GM19193 (cell line): ENCODE measurements around the gene ARFGAP3.

Experiments
- POLR2A ChIP-seq: IDR thresholded peaks from 4 replicates; pipeline ENCODE4 v1.6.1; 2011; ENCODE audit not compliant: insufficient read depth, insufficient read length; ENCODE audit errors: extremely low read depth

Gene ARFGAP3

DNA sequence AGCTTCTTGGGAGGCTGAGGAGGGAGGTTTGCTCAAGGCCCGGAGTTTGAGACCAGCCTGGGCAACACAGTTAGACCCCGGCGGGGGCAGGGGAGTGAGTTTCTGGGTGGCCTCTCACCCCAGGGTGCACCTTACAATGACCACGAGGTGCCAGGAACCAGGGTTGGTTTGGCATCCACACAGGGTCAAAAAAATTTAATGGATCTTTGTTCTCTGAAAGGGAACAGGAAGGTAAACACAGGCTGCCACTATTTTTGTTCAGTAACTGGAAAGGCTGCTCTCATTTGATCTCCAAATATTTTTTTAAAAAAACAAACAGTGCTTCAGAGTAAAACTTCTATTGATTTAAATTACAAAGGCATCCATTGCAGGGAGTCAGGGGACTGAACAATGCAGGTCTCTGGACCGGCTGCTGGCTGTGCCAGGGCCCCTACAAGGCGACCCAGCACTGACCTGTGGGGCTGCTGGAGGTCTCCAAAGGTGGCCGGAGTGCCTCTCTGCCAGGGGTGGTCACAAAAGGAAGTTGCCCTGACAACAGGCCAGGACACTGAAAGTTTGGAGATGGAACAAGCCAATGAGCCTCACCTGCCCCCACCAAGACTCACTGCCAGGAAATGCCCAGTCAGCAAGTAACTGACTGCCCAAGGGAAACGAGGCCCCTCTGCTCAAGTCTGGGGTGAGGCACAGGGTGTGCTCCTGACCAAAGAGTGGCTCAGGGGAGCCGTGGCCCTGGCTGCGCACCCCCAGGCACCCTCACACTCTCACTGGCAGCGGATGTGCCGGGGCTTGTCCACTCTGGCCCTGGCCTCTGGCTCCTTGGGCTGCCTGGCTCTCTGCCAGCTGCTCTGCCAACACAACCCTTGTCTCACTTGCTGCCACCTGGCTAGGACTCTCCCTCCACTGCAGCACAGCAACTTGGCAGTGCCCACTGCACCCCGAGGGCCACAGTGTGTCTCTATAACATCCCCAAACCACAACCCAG lies 51.8 kb downstream of the ARFGAP3 start:
- no peak for TF ChIP-seq POLR2A

DNA sequence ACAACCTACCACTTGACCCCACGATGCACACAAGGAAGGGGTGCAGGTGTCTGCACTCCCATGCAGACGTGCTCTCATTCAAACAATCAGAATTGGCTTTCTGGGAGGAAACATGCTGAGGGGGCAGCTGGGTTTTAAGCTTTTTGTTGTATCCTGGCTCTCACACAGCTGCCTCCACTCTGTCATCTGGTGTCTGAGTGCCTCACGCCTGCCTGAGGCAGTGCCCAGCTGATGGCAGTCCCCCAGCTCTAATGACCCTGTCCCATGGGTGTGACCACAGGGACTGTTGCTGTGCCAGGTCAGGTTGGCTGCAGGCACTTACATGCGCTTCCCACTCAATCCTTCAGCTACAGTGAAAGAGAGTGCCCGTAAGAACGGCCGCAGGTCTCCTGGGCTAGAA lies 53.7 kb downstream of the ARFGAP3 start:
- TF ChIP-seq POLR2A = no peak

DNA sequence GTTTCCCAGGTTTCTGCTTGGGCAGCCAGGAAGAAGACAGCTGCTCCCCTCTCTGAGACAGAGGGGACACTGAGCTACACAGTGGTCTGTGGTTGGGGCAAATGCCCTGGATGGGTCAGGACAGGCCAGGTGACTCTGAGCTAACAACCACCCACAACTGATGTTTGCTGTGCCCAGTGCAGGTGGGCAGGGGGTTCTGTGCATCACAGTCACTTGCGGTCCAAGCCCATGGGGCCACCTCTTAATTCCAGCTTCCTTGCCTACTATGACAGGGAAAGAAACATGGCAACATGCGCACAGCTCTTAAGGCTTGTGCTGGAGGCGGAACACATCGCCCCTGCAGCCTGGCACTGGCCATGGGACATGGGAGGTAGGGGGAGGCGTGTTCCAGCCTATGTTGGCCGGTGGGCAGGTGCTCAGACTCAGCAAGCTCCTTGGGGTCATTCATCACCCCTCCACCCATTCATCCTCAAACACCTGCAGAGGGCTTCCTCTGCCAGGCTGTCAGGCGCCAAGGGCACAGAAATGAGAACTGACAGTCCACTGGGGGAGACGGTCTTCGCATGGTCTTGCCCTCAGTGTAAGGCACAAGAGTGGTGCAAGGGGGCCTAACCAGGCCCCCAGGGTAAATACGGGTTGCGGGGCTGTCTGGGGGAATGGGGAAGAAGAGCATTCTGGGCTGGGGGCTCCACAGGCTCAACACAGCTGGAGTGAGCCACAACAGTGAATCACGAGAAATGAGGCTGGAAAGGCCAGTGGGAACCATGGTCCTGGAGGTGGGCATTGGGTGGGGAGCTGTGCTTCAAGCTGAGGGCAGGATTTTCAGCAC lies 55.6 kb downstream of the ARFGAP3 start:
- TF ChIP-seq POLR2A = no peak

DNA sequence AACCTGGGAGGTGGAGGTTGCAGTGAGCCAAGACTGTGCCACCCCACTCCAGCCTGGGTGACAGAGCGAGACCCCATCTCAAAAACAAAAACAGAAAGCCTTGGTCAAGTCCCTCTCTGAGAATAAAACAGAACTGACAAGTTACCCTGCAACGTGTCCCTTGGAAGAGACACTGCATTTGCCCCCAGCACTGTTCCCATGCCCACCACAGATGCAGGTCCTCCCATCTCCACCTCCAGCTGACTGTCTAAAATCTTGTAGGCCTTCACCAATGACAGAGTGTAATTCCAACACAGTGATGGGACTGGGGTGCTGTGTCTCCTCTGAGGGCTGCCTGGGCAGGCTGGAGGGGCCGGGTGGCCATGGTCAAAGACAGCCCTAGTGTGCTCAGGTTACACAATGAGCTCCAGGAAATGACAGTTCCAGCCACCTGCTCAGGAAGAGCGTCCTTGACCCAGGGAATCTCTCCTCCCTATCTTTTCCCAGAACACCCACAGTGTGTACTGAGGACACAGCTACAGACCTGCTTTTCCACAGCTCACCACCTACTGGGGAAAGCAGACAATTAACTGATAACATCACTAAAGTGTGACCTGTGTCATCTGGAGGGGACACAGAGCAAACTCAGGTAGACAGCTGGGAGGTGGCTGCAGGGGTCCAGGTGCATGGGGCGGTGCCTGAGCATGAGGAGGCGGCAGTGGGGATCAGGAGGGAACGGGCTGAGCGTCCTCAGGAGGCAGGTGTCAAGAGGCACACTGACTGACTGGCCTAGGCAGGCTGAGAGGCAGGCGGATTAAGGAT lies 56.4 kb downstream of the ARFGAP3 start:
- no peak for TF ChIP-seq POLR2A

DNA sequence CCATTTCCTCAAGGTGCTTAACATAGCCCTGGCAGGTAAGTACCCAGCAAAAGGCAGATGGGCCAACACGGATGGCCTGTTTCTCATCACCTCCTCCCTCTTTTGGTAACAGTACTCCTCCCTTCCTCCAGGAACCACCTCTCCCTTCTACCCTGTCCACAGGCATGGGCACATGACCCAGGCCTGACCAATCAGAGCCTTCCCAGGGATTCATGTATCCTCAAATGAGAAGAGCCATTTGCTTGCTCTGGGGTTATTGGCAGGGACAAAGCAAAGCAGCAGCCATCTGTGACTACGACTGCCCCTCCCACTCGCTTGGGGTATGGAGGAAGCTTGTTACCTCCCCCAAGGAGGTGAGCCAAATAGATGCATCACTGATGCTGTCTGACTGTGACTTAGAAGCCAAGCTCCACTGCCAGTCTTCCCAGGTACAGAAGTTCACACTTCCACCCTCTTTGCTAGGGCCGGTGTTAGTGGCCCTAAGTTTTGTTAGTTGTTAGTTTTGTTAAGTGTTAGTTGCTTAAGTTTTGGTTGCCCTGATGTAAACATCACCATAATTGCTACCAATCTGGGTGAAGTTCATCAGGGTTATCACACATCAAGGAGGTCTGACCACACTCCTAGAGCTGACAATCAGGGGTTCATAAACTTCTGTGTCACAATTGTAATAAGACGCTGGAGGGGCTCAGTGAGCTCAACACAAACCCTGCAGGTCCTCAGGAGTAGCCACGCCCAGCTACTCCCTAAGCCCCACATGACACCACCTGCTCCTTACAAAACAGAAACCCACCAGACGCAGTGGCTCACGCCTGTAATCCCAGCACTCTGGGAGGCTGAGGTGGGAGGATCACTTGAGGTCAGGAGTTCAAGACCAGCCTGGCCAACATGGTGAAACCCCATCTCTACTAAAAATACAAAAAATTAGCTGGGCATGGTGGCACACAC lies 57.3 kb downstream of the ARFGAP3 start:
- no peak for TF ChIP-seq POLR2A

DNA sequence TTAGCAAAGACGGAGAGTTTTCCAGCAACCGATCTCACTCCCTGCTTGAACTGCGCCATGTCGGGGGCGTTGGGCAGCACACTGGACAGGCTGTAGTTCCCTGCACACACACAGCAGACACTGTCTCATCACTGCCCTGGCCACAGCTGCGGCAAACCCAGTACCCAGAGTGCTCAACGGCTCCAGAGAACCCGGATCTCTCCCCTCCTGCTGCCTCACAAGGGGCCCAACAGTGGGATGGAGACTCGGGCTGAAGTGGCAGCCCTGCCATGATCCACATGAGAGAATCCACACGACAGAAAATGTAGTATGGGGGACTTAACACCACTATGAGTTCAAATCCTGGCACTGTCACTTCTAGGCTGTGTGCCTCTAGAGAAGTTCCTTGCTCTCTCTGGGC lies 58.0 kb downstream of the ARFGAP3 start:
- no peak for TF ChIP-seq POLR2A

DNA sequence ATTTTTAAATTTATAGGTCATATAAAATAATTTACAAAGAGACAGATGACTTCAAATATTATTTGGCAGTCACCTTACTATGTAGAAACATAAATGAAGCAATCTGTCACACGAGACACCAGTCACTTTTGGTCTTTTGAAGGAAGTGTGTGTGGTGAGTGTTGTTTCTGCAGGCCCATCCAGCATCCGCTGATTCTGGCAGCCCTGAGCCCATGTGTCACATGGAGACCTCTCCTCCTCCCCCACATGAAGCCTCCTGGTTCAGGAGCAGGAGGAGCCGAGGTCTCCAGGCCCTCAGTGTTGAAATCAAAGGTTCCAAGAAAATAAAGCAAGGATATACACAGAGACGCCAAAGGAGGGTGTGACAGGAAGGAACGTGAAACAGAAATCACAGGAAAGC lies 60.1 kb downstream of the ARFGAP3 start:
- no peak for TF ChIP-seq POLR2A

DNA sequence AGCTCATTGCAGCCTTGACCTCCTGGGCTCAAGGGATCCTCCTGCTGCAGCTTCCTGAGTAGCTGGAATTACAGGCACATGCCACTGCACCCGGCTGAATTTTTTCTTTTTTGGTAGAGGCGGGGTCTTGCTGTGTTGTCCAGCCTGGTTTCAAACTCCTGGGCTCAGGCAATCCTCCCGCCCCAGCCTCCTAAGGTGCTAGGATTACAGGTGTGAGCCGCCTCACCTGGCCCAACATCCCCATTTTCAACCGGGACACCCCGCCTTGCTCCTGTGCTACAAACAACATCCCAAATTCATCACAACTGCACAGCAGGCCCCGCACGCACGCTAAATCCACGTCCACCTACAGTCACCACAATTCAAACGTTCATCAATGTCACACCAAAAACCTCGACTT lies 61.0 kb downstream of the ARFGAP3 start:
- no peak for TF ChIP-seq POLR2A

GRCh38 chr22:42794551-42795510 lies 62.2 kb downstream of the ARFGAP3 start:
- TF ChIP-seq POLR2A = no peak

DNA sequence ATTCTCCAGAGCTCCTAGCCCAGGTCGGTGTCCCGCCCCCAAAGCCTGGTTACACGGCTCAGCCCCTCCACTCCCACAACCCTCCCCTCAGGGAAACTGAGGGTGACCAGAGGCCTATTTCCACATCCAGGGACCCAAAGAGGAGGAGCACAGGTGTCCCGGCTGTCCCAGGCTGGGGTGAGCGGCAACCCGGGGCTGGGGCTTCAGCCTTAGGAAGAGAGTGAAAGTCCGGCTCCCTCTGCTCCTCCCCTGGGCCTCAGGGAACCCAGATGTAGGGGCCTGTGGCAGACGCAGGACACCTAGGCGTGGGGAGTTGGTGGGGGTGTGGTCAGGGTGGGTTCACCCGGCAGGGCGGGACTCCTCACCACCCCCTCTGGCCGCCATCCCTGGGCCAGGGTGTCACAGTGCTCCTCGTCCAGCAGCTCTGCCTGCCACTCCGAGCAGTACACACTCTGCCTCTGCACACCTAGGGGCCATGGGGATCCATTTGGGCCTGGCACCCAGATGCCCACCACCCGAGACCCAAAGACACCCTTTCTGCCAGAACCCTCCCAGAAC lies 63.1 kb downstream of the ARFGAP3 start:
- no peak for TF ChIP-seq POLR2A

- no peak for TF ChIP-seq POLR2A
Measured at GRCh38 chr22:42792909-42793847, 63.9 kb downstream of the ARFGAP3 start.
